ENCODE data around the gene TCEA2.

The TCEA2 gene

GRCh38 chr20:64041781-64042053, 21.3 kb upstream of the TCEA2 start:
- TF ChIP-seq CTCF (IDR thresholded peaks at IDR 0.05; ENCODE audit: low read depth, low read length) = no peak
- no peak for DNase-seq (ENCODE audit: extremely low read depth, low read depth)

- TF ChIP-seq CTCF (IDR thresholded peaks at IDR 0.05; ENCODE audit: low read depth, low read length) = no peak
- DNase-seq (ENCODE audit: extremely low read depth, low read depth) = no peak
Measured at GRCh38 chr20:64042054-64042781, 20.8 kb upstream of the TCEA2 start.

GRCh38 chr20:64043768-64044167, 19.2 kb upstream of the TCEA2 start:
- no peak for TF ChIP-seq CTCF (IDR thresholded peaks at IDR 0.05; ENCODE audit: low read depth, low read length)

GRCh38 chr20:64044484-64045247, 18.3 kb upstream of the TCEA2 start:
- DNase-seq (ENCODE audit: extremely low read depth, low read depth) = no peak
- TF ChIP-seq CTCF (IDR thresholded peaks at IDR 0.05; ENCODE audit: low read depth, low read length) = no peak

More at GRCh38 chr20:64043768-64044167, 19.2 kb upstream of the TCEA2 start:
- DNase-seq (ENCODE audit: extremely low read depth, low read depth) = no peak

- DNase-seq (ENCODE audit: extremely low read depth, low read depth) = no peak
- no peak for TF ChIP-seq CTCF (IDR thresholded peaks at IDR 0.05; ENCODE audit: low read depth, low read length)
Measured at GRCh38 chr20:64045346-64046011, 17.5 kb upstream of the TCEA2 start.

GRCh38 chr20:64047046-64047389, 16.0 kb upstream of the TCEA2 start:
- DNase-seq (ENCODE audit: extremely low read depth, low read depth) = no peak

More at GRCh38 chr20:64047046-64047389, 16.0 kb upstream of the TCEA2 start:
- TF ChIP-seq CTCF (IDR thresholded peaks at IDR 0.05; ENCODE audit: low read depth, low read length) = no peak
